RPMI7951 (cell line): ENCODE data around the gene RPS16. TPM values are rescaled to one million over a fixed set of nuclear protein-coding genes. Genes with fewer than 3 reads are reported as not detected.
A peak's percentile ranks its signal among the peaks of the same experiment; 100 is the strongest.

Experiments used
- DNase-seq: peaks from one replicate; pipeline ENCODE4 v3.0.0-alpha.2; 2012; ENCODE audit warnings: low read depth
- total RNA-seq: library from RNA; depleted of rRNA; stranded (reverse); fragments of >200 nt; shearing (Covaris generic); gene quantifications from 2 replicates; pipeline ENCODE4 v1.2.3, GENCODE V29; 2014

RPS16 gene
- total RNA-seq, 1 experiment from 2014 or later: 123 TPM

GRCh38 chr19:39407660-39408391, 27.9 kb downstream of the RPS16 start:
- DNase-seq: no peak

- no peak for DNase-seq
Measured at GRCh38 chr19:39407410-39407659, 28.4 kb downstream of the RPS16 start.

- peak; percentile 84 for DNase-seq
Measured at GRCh38 chr19:39406656-39407409, 28.9 kb downstream of the RPS16 start, which contains the start of gene ZFP36. TSS of gene ZFP36 (plus strand) at chr19:39406847. CDS start at chr19:39406905, 58 bp downstream.

GRCh38 chr19:39405958-39406655, 29.6 kb downstream of the RPS16 start:
- DNase-seq: no peak

- no peak for DNase-seq
Measured at GRCh38 chr19:39405261-39405957, 30.3 kb downstream of the RPS16 start.

GRCh38 chr19:39403331-39404312, 32.1 kb downstream of the RPS16 start:
- peak; percentile 97 for DNase-seq

GRCh38 chr19:39402346-39403300, 33.1 kb downstream of the RPS16 start:
- peak; percentile 90 for DNase-seq

- DNase-seq: peak; percentile 30
Measured at GRCh38 chr19:39401549-39402345, 34.0 kb downstream of the RPS16 start.

GRCh38 chr19:39401070-39401548, 34.6 kb downstream of the RPS16 start:
- no peak for DNase-seq

GRCh38 chr19:39400061-39400460, 35.7 kb downstream of the RPS16 start:
- DNase-seq: no peak

GRCh38 chr19:39399668-39400050, 36.1 kb downstream of the RPS16 start:
- no peak for DNase-seq

GRCh38 chr19:39398297-39398864, 37.4 kb downstream of the RPS16 start:
- DNase-seq: peak; percentile 90

- peak; percentile 77 for DNase-seq
Measured at GRCh38 chr19:39397360-39398296, 38.1 kb downstream of the RPS16 start.

GRCh38 chr19:39390751-39391437, 44.9 kb downstream of the RPS16 start, which contains the start of the genes MED29 and PAF1:
TSS of gene MED29 (plus strand) at chr19:39391378. CDS start at chr19:39391423, 45 bp downstream.
TSS of gene PAF1 (minus strand) at chr19:39391106. CDS start at chr19:39390864, 242 bp downstream.
- peak; percentile 100 for DNase-seq

GRCh38 chr19:39390451-39390750, 45.3 kb downstream of the RPS16 start:
- DNase-seq: no peak

- no peak for DNase-seq
Measured at GRCh38 chr19:39389631-39390414, 45.9 kb downstream of the RPS16 start.
